G401 (cell line): ENCODE results near the gene ZNF768. TPM values are rescaled to one million over a fixed set of nuclear protein-coding genes. Genes with fewer than 3 reads are reported as not detected.
"Not testable (repeated sequence)": the region's sequence is repeated elsewhere in the genome, so short reads cannot be mapped to it uniquely, and the experiment has no call there.

ENCODE experiments used
- DNase-seq: peaks from one replicate; pipeline ENCODE4 v3.0.0-alpha.2; 2015; ENCODE audit warnings: low spot score
- in situ Hi-C: cut with HindIII; loops from 2 replicates; pipeline ENCODE4 v1.10.0; 2016; ENCODE audit warnings: low sequenced_read_pairs, mixed read lengths
- total RNA-seq: library from RNA; depleted of rRNA; stranded (reverse); fragments of >200 nt; shearing (Covaris generic); gene quantifications from 2 replicates; pipeline ENCODE4 v1.2.3, GENCODE V29; 2014

Gene ZNF768
- total RNA-seq, 1 experiment from 2014 or later, result 96.8 TPM

DNA sequence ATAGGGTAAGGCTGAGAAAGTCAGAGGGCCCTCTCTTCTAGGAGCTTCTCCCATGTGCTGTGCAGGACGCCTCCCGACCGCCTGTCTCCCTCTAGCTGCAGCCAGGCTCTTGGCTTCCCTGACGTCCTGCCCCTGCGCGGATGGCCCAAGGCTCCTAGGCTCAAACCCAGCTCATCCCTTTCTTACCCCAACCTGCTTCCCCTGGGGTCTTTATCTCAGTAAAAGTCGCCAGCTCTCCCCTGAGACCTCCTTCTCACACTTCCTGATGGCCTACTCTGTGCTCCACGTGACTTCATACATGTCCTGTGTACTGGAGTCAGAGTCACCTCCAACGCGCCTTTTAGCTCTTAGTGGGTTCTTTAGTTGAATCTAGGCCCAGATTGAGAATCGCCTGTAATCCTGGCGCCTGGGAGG, 9.4 kb upstream of the ZNF768 start:
- in situ Hi-C loops, result no loop called here
- peak; percentile 55 for DNase-seq

- no peak for DNase-seq
Observed at GRCh38 chr16:30535106-30535776, 8.9 kb upstream of the ZNF768 start.

GRCh38 chr16:30534368-30535105, 8.2 kb upstream of the ZNF768 start, which contains the start of gene ZNF747:
Gene ZNF747, minus strand, starts transcription at chr16:30534858. Its CDS starts 179 bp downstream, at chr16:30534679.
- in situ Hi-C loops, result no loop called here
- peak; percentile 88 for DNase-seq

More at GRCh38 chr16:30535106-30535776, 8.9 kb upstream of the ZNF768 start:
- in situ Hi-C loops, result no loop called here

DNA sequence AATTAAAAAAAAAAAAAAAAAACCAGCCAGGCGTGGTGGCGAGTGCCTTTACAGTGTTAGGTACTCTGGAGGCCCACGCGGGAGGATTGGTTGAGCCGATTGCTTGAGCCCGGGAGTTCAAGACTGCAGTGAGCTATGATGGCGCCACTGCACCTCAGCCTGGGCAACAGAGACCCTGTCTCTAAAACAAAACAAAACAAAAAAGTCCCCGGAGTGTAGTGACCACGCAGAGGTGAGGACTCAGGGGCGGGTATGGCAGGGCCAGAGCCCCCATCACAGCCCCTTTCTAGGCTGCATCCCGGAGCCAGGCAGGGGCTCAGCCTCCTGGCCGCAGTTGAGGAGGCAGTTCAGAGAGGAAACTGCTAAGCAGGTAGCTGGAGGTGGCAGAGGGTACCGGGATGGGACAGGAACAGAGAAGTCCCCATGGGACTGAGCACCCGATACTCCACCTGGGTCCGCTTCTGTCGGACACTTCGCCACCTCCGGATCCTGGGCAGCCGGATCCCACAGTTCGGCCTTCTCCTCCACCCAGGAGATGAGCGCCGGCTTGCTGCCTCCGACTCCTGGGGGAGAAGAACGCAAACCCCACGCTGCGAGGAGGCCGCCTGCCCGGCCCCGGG, 7.5 kb upstream of the ZNF768 start:
- no peak for DNase-seq
- in situ Hi-C loops, result no loop called here

DNA sequence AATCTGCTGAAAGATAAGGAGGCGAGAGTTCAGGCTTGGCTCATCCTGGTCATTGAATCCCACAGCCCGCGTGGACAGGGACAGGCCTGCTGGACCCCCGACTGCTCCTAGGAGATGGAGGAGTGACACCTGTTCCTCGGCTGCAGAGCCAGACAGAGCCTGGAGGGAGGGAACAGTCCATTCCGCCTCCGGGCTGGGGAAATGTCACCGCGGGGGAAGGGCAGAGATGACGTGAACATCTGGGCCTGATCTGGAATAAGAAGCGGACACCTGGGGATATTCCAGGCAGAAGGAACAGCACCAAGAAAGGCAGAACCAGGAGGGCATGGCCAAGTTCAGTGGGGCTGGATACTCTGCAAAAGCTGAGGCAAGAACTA, 6.8 kb upstream of the ZNF768 start:
- in situ Hi-C loops, result no loop called here
- no peak for DNase-seq

GRCh38 chr16:30532285-30533145, 6.1 kb upstream of the ZNF768 start:
- no peak for DNase-seq
- in situ Hi-C loops, result no loop called here

DNA sequence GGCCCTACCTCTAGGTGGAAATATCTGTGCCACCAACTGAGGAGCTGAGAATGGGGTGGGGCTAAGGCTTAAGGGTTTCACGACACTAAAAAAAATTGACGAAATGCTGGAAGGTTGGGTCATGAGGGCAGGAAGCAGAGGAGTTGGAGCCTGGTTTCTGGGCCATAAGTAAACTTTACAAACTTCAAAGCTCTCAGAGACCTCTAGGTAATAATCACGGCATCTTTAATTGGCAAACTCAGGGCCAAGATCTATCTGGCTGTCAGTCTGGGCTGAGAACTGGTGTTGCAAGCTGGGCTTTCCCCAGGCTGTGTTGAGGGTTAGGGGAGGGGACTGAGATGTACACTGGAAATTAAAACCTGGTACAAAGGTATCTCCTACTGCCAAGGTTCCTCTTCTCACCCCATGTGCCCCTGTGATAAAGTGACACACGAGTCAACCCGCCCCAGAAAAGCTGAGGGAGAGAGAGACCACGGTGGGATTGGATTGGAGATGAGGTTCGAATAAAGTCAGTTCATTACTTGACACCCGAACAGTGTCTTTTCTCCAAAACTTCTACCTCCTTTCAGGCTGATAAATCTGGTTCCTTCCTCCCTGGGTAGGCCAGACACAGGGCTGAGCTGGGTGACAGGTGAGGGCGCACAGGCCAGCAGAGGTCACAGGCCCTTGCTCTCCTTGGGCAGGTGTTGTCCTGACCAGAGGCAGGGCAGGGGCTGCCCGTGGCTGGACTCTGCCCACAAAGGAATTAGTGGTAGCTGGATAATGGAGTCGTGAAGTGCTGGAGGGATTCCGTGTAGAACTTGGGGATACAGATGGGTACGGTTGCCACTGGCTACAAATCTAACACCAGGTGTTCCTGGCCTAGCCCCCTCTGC, 4.0 kb upstream of the ZNF768 start:
- DNase-seq, result no peak

GRCh38 chr16:30528799-30529457, 2.6 kb upstream of the ZNF768 start:
- in situ Hi-C loops, result no loop called here

More for the DNA sequence above, 4.0 kb upstream of the ZNF768 start:
- in situ Hi-C loops, result no loop called here

GRCh38 chr16:30527635-30528178, 1.3 kb upstream of the ZNF768 start:
- in situ Hi-C loops, result no loop called here
- no peak for DNase-seq

More at GRCh38 chr16:30528799-30529457, 2.6 kb upstream of the ZNF768 start:
- DNase-seq, result no peak

GRCh38 chr16:30526823-30527634, 663 bp upstream of the ZNF768 start:
- in situ Hi-C loops, result no loop called here
- DNase-seq, result peak; percentile 93

GRCh38 chr16:30525844-30526136, 576 bp downstream of the ZNF768 start:
- in situ Hi-C loops, result no loop called here
- no peak for DNase-seq

GRCh38 chr16:30524575-30525568, 1.5 kb downstream of the ZNF768 start:
- in situ Hi-C loops, result no loop called here
- DNase-seq, result no peak

DNA sequence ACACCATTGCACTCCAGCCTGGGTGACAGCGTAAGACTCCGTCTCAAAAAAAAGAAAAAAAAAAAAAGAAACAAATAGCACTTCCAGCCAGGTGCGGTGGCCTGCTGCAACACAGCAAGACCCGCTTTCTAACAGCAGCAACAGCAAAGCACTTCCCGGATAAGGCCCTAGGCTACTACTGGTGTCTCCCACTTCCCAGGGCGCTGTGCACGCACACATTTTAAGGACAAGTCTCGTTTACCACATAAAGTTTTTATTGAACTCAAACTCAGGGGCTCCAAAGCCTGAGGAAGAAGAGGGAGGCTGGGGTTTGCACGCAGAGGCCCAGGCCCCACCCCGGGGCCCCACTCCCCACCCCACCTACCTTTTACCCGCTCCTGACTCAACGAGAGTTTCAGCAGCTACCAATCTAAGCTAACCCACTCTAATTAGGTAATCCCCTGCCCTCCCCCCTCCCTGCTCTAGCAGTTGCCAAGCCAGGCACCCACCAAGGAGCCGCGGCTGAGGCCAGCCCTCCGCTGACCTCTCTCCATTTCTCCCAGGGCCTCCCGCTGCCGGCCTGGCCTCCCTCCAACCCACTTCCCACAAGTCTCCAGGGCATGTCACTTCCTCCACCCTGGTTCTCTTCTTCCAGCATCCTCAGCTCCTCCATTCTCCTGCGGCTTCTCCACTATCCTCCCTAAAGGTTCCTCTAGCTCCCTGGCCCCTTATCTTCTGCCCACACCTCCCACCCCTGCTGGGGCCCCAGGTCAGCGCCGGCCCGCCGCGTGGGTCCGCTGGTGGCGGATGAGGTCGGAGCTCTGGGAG, 2.4 kb downstream of the ZNF768 start:
- in situ Hi-C loops, result no loop called here
- DNase-seq, result no peak

GRCh38 chr16:30522702-30523463, 3.5 kb downstream of the ZNF768 start:
- in situ Hi-C loops, DNase-seq: not testable (repeated sequence)
